Stimulated activated CD4-positive, alpha-beta T cell treated with anti-CD3 and anti-CD28 coated beads, Interleukin-4, amount 100 ng/mL, for 4 hours (primary cell): Measurements from ENCODE around the gene GNAS-AS1.

Experiments used
- DNase-seq, 2 experiments: peaks; one replicate each; pipeline ENCODE4 v3.0.0-alpha.2; 2020

Gene GNAS-AS1

GRCh38 chr20:58807801-58808200, 42.9 kb downstream of the GNAS-AS1 start:
- no peak for DNase-seq

GRCh38 chr20:58803533-58803932, 47.2 kb downstream of the GNAS-AS1 start:
- no peak for DNase-seq

GRCh38 chr20:58802061-58802460, 48.6 kb downstream of the GNAS-AS1 start:
- DNase-seq, result no peak

- no peak for DNase-seq
These were observed 50.4 kb downstream of the GNAS-AS1 start for GRCh38 chr20:58800134-58800871.

GRCh38 chr20:58797371-58798338, 53.0 kb downstream of the GNAS-AS1 start:
- DNase-seq, result no peak

GRCh38 chr20:58795923-58796245, 54.8 kb downstream of the GNAS-AS1 start:
- DNase-seq, result no peak

GRCh38 chr20:58795181-58795922, 55.4 kb downstream of the GNAS-AS1 start:
- no peak for DNase-seq

GRCh38 chr20:58794510-58795180, 56.1 kb downstream of the GNAS-AS1 start:
- DNase-seq, result no peak

- DNase-seq, result no peak
These were observed 56.9 kb downstream of the GNAS-AS1 start for GRCh38 chr20:58793512-58794420.

- DNase-seq, result no peak
These were observed 58.3 kb downstream of the GNAS-AS1 start for GRCh38 chr20:58792426-58792825.

- no peak for DNase-seq
These were observed 59.4 kb downstream of the GNAS-AS1 start for GRCh38 chr20:58791286-58791685.

- DNase-seq, result no peak
These were observed 60.2 kb downstream of the GNAS-AS1 start for GRCh38 chr20:58790454-58790853.

GRCh38 chr20:58788896-58789544, 61.7 kb downstream of the GNAS-AS1 start:
- no peak for DNase-seq

- DNase-seq, result no peak
These were observed 63.3 kb downstream of the GNAS-AS1 start for GRCh38 chr20:58787211-58788005.

- DNase-seq, result no peak
These were observed 66.2 kb downstream of the GNAS-AS1 start for GRCh38 chr20:58784321-58785074.

GRCh38 chr20:58783511-58784011, 67.1 kb downstream of the GNAS-AS1 start:
- DNase-seq, result no peak

- no peak for DNase-seq
These were observed 69.6 kb downstream of the GNAS-AS1 start for GRCh38 chr20:58781138-58781537.

GRCh38 chr20:58778760-58779159, 71.9 kb downstream of the GNAS-AS1 start:
- DNase-seq, result no peak

GRCh38 chr20:58777657-58778056, 73.0 kb downstream of the GNAS-AS1 start:
- DNase-seq, result no peak
